Prostate gland (tissue), 2 donors: Measurements from ENCODE around the gene PIPOX.

Source experiments
- CTCF ChIP-seq, 4 experiments: fragments of 200-600 bp in 2 of 4; fragments of 450-650 bp in 2 of 4; sonication (generic) in 2 of 4; IDR thresholded peaks; 1 replicate in 3 of 4; 2 replicates in 1 of 4; pipeline ENCODE4 v1.5.1; 2016 to 2019; ENCODE audit warnings: antibody characterized with exemption in 4 of 4, mild to moderate bottlenecking in 2 of 4, moderate library complexity in 2 of 4
- POLR2A ChIP-seq: fragments of 450-650 bp; IDR thresholded peaks from one replicate; pipeline ENCODE4 v1.6.1; 2016; ENCODE audit warnings: antibody characterized with exemption, mild to moderate bottlenecking
- POLR2AphosphoS5 ChIP-seq: sonication (generic); formaldehyde crosslinking; IDR thresholded peaks from one replicate; pipeline ENCODE4 v1.6.1; 2017; ENCODE audit warnings: antibody characterized with exemption

GRCh38 chr17:29010129-29010528 lies 32.8 kb upstream of the PIPOX start:
- TF ChIP-seq CTCF (IDR thresholded peaks at IDR 0.05) = no peak
- TF ChIP-seq POLR2A = no peak
- TF ChIP-seq POLR2AphosphoS5 = no peak
